Left forelimb (tissue), 1 donor: Measurements from ENCODE around the gene IRX2.

Source experiments
- DNase-seq: peaks from one replicate; pipeline ENCODE4 v3.0.0-alpha.2; 2018; ENCODE audit warnings: low spot score

IRX2 gene

DNA sequence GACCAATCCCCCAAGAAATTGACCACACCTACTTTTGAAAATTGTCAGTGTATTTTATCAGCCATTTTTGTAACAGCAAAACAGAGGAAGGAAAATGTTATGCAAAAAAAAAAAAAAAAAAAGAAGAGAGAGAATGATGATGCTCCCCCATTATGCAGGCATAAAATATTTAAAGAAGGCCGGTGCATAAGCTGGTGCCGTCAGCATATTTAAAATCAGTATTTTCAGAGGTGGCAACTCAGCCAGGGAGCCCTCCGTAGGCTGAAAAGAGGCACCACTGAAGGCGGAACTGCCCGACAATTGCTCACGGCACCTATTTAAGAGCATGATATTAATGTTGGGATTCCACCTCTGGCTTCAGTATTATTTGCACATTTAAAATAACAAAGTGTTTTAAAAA, 33.4 kb downstream of the IRX2 start:
- no peak for DNase-seq

GRCh38 chr5:2715856-2716255, 35.6 kb downstream of the IRX2 start:
- no peak for DNase-seq

GRCh38 chr5:2714805-2715204, 36.7 kb downstream of the IRX2 start:
- DNase-seq: no peak

DNA sequence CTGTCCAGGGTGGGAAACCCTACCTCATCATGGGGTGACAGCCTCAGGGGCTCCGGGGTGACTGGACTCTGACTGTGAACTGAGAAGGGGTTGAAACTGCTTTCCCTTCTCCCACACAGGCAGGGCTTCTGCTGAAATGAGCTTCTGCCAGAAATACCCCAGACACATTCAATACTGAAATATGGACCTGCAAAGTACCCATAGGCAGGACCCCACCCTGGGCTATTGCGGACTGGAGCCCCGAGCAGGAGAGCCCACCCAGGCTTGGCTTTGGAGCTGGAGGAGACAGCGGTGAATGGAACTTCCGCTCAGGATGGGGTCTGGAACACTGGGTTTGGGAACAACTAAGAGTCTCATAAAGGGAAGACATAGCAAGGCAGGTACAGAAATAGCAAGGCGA, 37.5 kb downstream of the IRX2 start:
- no peak for DNase-seq

GRCh38 chr5:2711446-2712425, 39.7 kb downstream of the IRX2 start:
- DNase-seq: no peak

DNA sequence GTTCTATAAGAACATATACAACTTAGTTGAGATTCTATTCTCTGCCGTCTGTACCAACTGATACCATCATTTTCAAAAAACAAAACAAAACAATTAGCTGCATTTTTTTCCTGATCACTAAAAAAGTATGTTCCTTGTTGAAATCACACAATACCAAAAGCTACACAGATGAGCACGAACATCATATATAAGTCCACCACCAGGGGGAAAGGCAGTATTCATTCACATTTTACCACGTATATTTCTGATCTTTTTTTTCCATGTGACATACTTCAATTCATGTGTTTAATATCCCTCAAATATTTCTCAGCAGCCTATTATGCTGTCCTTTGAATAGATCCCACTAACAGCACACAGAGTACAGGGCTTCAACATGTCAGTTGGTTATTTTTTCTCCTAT, 40.6 kb downstream of the IRX2 start:
- DNase-seq: no peak

GRCh38 chr5:2709976-2710689, 41.3 kb downstream of the IRX2 start:
- no peak for DNase-seq

DNA sequence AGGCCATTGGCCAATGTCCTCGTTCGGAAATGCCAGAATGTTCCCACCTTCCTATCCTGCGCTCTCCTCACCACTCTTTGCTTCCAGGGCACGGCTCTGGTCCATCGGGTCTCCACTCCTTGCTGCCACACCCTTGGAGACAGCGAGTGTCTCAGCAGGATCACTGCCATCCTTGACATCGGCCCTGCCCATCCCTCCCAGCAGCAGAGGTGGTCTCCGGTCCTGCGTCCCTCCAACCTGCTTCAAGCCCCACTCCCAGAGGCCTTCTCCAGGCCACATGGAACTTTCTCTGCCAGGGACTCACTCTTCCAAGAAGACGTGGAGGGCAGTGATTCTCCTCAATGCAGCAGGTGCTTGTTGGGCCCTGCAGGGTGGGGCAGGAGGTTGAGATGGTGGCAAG, 42.7 kb downstream of the IRX2 start:
- no peak for DNase-seq

- DNase-seq: no peak
Measured at GRCh38 chr5:2708132-2708531, 43.3 kb downstream of the IRX2 start.

- DNase-seq: no peak
Measured at GRCh38 chr5:2705861-2706260, 45.6 kb downstream of the IRX2 start.

DNA sequence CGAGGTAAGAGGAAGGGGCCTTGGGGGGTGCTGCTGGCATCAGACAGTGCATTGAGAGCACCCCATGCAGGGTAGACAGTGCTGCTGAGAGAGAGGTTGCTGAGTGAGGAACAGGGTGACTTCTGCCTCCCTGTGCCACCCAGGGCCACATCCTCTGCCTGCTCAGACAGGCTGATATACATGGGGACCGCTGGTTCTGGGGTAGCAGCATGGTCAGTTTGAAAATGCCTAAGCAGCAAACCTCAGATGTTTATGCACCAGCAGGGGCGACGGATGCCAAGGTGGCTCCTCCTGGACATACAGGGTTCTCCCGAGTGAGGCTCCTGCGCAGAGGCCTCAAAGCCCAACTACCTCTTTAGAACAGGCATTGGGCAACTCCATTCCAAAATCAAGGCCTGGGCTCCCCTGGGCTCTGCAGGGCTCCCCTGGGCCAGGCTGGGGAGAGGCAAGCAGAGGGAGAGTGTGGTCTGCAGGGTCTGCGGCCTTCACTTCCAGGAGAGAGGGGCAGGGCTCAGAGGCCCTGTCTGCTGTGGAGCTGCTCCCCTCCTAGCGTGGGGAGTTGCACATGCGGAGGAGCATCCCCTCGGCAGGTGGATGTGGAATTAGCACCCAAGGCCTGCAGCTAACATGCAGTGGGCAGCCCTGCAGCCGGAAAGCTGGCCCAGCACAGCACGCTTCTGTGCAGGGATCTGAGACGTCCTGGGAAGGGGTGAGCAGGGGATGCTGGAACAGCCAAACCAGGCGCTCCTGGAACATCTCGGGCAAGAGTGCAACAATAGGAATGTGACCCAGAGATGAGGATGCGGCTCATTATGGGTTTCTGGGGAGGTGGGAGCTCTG, 46.5 kb downstream of the IRX2 start:
- no peak for DNase-seq

GRCh38 chr5:2704111-2704510, 47.4 kb downstream of the IRX2 start:
- no peak for DNase-seq

- DNase-seq: no peak
Measured at GRCh38 chr5:2703615-2704014, 47.9 kb downstream of the IRX2 start.

DNA sequence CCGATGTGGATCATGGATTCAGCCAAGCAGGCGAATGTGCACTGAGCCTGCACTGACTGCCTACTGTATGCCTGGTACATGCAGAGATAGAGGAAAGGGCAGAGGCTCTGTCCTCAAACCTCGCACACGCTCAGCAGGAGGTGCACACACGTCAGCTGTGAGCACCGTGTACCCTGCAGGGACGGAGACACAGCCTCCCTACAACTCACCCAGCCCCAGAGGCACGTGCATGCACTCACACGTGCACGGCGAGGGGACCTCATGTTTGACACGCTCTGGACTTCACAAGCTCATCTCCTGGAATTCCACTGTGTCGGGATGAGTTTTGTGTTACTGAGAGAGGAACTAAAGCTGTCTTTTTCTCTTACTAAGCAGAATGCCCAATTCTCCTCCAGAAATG, 48.4 kb downstream of the IRX2 start:
- no peak for DNase-seq

DNA sequence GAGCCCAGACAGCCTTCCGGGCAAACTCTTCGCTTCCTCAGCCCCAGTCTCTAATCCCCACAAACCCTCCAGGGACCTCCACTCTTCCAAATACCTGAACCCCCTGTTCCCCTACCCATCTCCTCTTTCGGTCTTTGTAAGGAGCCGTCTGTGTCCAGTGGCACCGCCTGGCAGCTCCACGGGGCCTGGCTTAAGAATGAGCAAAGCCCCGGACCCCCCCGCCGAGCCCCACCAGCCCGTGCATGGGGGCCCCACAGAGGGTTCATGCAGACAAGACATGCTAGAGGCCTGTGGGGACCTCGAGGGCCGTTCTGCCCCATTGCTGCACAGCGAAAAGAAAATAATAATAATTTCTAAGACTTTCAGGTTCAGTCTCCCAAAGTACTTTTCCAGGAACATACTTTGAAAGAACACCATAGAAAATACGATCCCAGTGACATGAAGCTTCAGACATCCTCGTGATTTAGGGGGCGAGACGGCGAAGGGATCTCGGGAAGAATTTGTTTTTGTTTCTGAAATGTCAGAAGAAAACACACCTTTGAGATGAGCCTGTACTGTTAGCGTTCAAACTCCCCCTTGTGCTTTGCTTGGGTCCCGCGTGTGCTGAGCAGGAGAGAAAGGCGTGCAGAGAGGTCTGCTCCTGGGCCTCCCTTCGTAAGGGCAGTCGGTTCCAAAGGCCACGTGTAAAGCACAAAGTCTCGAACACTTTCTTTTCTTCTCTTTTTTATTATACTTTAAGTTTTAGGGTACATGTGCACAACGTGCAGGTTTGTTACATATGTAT, 49.2 kb downstream of the IRX2 start:
- no peak for DNase-seq

- no peak for DNase-seq
Measured at GRCh38 chr5:2701592-2701991, 49.9 kb downstream of the IRX2 start.

- no peak for DNase-seq
Measured at GRCh38 chr5:2700876-2701275, 50.6 kb downstream of the IRX2 start.

GRCh38 chr5:2699686-2700085, 51.8 kb downstream of the IRX2 start:
- no peak for DNase-seq

DNA sequence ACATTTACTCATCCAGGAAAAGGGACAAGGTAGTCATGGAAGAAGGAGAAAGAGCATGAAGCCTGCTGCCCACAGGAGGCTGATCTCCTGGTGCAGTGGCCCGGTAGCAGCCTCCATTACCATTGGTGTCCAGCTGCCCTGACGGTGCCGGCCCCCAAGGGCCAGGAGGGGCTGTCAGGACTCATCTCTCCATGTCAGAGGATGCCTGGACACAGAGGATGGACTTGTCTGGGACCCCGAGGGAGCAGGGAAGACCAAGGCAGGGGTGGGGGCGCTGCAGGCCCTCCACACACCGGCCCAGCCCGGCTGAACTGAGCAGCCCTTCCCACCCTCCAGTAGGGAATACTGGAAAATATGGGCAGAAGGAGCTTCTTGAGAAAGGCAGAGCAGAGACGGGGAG, 52.2 kb downstream of the IRX2 start:
- DNase-seq: no peak

GRCh38 chr5:2698581-2698980, 52.9 kb downstream of the IRX2 start:
- no peak for DNase-seq

DNA sequence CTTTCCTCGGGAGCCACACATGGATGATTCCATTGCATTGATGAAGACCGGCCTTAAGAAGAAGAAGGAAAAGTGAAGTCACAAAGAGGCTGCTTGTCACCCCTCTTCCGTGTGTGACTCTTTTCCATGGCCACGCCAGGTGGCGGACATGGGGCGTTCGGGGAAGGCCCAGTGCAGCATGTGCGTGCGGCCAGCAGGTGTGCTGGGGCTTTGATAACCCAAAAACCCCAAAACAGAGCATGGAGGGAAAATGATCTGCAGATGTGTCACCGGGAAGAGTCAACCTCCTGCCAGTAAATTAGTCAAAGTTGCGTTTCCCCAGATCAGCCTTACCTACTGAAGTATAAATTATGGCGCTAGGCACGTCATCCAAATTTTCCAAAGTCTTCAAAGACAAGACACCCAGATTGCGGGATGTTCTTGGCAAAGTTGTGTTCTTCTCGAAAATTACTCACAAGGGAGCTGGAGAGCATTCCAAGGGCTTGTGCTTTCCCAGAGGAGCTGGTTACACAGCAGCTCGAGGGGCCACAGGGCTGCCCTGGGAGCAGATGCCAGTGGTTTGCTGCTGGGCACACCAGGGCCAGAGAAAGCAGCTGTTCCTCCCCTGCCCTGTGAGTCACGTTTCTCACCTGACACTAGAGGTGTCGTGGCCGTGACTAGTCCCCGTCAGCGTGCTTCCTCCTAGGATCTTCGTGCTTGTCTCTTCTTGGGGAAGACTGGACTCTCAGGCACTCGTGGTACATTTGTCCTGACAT, 53.9 kb downstream of the IRX2 start:
- no peak for DNase-seq
